Spinal cord (tissue), 10 donors: Measurements from ENCODE around the gene ADAM33. TPM values are rescaled to one million over a fixed set of nuclear protein-coding genes. Genes with fewer than 3 reads are reported as not detected.
A peak's percentile ranks its signal among the peaks of the same experiment; 100 is the strongest.

Experiments used
- DNase-seq, 6 donors: peaks; one replicate each; pipeline versions ENCODE4 v3.0.0 to v3.0.0-alpha.2; 2013 to 2015; ENCODE audit warnings: low spot score in 6 of 6, low read depth in 4 of 6
- H3K27ac ChIP-seq: one replicate; pipeline ENCODE4 v1.5.1; 2013; ENCODE audit warnings: low read depth, low read length, control low read depth
- H3K27me3 ChIP-seq: one replicate; pipeline ENCODE4 v1.6.1; 2013; ENCODE audit warnings: low read length; ENCODE audit not compliant: control insufficient read depth, insufficient read depth
- H3K36me3 ChIP-seq: one replicate; pipeline ENCODE4 v1.6.1; 2013; ENCODE audit warnings: low read length; ENCODE audit not compliant: control insufficient read depth, insufficient read depth
- H3K4me1 ChIP-seq: one replicate; pipeline ENCODE4 v1.6.1; 2013; ENCODE audit warnings: low read length; ENCODE audit not compliant: control insufficient read depth, insufficient read depth
- H3K4me3 ChIP-seq: one replicate; pipeline ENCODE4 v1.5.1; 2013; ENCODE audit warnings: low read depth, low read length, control low read depth
- H3K9me3 ChIP-seq: one replicate; pipeline ENCODE4 v1.6.1; 2013; ENCODE audit warnings: low read length; ENCODE audit not compliant: control insufficient read depth, insufficient read depth
- WGBS: methylation state at CpG from one replicate; pipeline ENCODE4 v1.1.5; 2013; ENCODE audit warnings: missing lambda C conversion rate; ENCODE audit not compliant: insufficient coverage; 5-methylcytosine and 5-hydroxymethylcytosine counted together
- long read RNA-seq, 4 donors: transcript quantifications; one replicate each; lab custom pipeline, GENCODE V29; 2026
- polyA plus RNA-seq, 2 donors: library from polyadenylated mRNA; unstranded; fragments of 120-200 nt; gene quantifications; one replicate each; pipeline ENCODE4 v1.2.1, GENCODE V29; 2013; ENCODE audit not compliant: insufficient read length in 2 of 2
- total RNA-seq, 2 donors: library from RNA; depleted of rRNA in 1 of 2; stranded (reverse); fragments of 120-200 nt in 1 of 2; fragments of >200 nt in 1 of 2; gene quantifications; one replicate each; pipeline versions ENCODE4 v1.2.3 to v1.2.4, GENCODE V29; 2013 to 2014
- donor health status: healthy.

Gene ADAM33, protein sequence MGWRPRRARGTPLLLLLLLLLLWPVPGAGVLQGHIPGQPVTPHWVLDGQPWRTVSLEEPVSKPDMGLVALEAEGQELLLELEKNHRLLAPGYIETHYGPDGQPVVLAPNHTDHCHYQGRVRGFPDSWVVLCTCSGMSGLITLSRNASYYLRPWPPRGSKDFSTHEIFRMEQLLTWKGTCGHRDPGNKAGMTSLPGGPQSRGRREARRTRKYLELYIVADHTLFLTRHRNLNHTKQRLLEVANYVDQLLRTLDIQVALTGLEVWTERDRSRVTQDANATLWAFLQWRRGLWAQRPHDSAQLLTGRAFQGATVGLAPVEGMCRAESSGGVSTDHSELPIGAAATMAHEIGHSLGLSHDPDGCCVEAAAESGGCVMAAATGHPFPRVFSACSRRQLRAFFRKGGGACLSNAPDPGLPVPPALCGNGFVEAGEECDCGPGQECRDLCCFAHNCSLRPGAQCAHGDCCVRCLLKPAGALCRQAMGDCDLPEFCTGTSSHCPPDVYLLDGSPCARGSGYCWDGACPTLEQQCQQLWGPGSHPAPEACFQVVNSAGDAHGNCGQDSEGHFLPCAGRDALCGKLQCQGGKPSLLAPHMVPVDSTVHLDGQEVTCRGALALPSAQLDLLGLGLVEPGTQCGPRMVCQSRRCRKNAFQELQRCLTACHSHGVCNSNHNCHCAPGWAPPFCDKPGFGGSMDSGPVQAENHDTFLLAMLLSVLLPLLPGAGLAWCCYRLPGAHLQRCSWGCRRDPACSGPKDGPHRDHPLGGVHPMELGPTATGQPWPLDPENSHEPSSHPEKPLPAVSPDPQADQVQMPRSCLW
- total RNA-seq (10 to 100 TPM; 21.1 to 45.9 TPM), polyA plus RNA-seq (10 to 100 TPM; 18.9 to 46.3 TPM)
- long read RNA-seq, donor 1, partial matches to known transcripts = 0 of 1 reads
- long read RNA-seq, donor 1, other reads (novel, unspliced or antisense) = 0 of 1 reads
- long read RNA-seq, donor 2 = 0 reads
- long read RNA-seq, donor 3 = 0 reads
- long read RNA-seq, donor 4 = 0 reads

DNA sequence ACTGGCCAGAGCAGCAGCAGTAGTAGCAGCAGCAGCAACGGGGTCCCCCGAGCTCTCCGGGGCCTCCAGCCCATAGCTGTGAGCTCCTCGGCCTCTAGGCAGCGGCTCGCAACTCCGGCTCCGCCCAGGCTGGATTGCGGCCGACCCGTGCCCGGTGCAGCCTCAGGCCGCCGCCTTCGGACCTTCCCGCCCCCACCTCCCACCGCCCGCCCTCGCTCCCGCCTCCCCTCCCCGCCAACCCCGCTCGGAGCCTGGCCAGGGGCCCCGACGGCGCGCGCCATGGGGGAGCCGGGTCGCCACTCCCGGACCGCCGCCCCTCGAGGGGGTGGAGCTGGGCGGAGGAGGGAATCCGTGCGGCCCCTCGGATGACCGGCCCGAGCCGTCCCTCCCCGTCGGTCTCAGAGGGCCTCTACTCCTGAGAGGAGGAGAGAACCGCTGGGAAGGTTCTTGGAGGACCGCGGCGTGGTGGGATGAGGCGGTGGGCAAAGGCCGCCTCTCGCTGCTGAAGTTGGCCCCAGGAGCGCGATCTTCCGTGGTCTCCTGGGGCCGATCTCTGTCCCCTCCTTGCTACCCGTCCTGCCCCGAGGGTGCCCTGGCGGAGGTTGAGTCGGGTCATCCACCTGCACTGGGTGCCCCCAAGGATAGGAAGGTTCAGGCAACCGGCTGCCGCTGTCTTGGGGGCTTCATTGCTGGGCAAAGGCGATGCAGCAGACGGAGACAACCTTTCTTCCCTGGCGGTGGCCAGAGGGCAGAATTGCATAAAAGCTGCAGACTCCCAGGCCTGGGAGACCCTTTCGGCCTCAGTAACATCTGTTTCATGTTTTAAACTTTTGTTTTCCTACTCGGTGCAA lies at the start of gene ADAM33:
Gene ADAM33 (minus strand): TSS at position 80 of the 851 bp plus-strand sequence. CDS start 6 bp downstream, at position 74.
- Histone ChIP-seq H3K4me1 (peaks cover 60% of the 10 kb centered on the region), H3K9me3 (no peaks in the 10 kb centered on the region), H3K36me3 (peaks cover 2% of the 10 kb centered on the region), H3K27me3 (peaks cover 29% of the 10 kb centered on the region), H3K27ac (peak within 1 kb of the TSS; percentile 52), H3K4me3 (peak within 1 kb of the TSS; percentile 42)
- WGBS = 6% methylated on average over 48 of the region's 65 CpGs
- DNase-seq = peak in 1 of 6 donors; percentile 51

DNA sequence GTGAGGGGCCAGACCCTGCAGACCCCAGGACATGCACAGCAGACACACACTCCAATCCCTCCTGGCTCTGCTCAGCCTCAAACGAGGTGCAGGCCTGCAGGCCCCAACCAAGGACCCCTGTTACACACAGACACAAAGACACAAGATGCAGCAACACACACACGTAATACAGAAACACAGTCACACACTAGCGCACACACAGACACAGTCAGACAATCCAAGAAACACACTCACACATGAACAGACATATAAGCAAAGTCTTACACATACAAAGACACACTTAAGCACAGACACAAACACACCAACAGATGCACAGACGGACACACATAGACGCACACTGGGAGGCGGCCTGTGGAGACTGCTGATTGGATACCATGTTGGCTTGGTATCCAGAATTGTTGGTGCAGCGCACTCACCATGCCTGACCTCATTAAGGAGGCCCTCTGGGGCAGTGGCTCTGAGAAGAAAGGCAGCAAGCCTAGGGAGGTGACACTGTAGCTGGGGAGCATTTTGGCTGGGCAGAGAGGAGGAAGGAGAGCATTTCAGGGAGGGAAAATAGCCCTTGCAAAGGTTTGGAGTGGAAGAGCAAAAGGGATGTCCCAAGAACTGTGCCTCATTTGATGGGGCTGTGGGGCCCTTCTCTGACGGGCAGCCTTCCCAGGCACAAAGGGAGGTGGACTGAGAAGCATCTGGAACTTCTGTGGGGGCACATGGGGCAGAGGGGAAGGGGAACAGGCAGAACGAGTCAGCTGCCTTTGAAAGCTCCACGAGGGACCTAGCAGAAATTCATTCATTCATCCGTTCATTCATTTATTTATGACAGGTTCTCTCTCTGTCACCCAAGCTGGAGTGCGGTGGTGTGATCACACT lies 49.2 kb upstream of the ADAM33 start:
- peaks cover 32% of the 10 kb centered on the region for H3K4me1 ChIP-seq
- peaks cover 21% of the 10 kb centered on the region for H3K27me3 ChIP-seq
- WGBS = 80% methylated on average over 11 of the region's 12 CpGs
- H3K36me3 ChIP-seq = no peaks in the 10 kb centered on the region
- peak in 1 of 6 donors; percentile 23 for DNase-seq
- H3K4me3 ChIP-seq = no peak overlapping the region
- no peaks in the 10 kb centered on the region for H3K9me3 ChIP-seq
- H3K27ac ChIP-seq = no peak overlapping the region

DNA sequence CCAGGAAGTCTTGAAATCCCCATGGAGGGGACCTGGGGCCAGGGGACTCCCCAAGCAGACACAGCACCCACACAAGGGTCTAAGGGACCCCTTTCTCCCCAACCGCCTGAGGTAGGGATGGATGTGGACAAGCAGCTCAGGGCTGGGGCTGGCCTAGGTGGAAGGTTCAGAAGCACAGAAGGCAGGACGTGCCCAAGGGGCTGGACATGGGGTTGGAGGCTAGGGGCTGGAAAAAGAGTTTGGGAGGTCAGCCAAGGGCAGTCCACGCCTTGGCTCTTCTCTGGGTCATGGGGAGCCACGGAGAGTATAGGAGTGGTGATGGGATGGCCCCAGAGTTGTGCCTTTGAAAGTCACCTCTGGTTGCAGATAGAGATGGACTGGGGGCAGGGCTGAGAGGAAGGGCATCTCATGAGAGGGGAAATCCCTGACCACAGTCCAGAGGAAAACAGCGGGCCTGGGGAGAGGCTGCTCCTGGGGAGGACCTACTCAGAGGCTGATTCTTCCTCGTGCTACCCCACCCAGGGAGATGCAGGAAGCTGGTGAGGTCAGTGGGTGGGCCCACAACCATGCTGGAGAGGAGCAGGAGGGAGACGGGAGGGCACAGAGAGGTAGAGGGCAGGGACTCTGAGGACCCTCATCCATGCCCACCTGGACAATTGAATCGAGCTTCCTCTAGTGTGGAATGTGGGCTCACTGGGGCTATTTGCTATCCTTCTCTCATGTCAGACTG lies 48.2 kb upstream of the ADAM33 start:
- 80% methylated on average over 6 of the region's 8 CpGs for WGBS
- Histone ChIP-seq H3K27me3 (peaks cover 21% of the 10 kb centered on the region), H3K4me1 (peaks cover 32% of the 10 kb centered on the region), H3K9me3 (no peaks in the 10 kb centered on the region), H3K4me3 (no peak overlapping the region), H3K36me3 (no peaks in the 10 kb centered on the region), H3K27ac (no peak overlapping the region)
- DNase-seq = no peak

DNA sequence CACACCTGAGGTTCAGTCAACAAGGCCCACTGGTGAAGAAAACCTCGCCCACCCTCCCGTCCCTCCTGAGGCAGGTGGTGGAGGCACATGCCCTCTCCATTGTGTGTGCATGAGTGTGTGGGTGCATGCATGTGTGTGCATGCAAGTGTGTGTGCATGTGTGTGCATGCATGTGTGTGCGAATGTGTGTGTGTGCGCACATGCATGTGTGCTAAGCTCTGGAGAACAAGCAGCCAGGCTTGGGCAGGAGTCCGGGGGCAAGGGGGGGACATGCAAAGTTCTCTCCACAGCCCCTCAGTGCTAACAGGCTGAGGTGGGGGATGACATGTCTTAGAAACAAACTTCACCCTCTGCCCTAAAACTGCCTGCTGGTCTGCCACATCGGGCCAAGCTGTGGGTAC lies 47.6 kb upstream of the ADAM33 start:
- no peaks in the 10 kb centered on the region for H3K9me3 ChIP-seq
- no peaks in the 10 kb centered on the region for H3K36me3 ChIP-seq
- H3K27ac ChIP-seq = no peak overlapping the region
- no peak overlapping the region for H3K4me3 ChIP-seq
- H3K4me1 ChIP-seq = peaks cover 32% of the 10 kb centered on the region
- H3K27me3 ChIP-seq = peaks cover 21% of the 10 kb centered on the region
- DNase-seq = no peak
- WGBS = 91% methylated on average over 4 of the region's 6 CpGs

DNA sequence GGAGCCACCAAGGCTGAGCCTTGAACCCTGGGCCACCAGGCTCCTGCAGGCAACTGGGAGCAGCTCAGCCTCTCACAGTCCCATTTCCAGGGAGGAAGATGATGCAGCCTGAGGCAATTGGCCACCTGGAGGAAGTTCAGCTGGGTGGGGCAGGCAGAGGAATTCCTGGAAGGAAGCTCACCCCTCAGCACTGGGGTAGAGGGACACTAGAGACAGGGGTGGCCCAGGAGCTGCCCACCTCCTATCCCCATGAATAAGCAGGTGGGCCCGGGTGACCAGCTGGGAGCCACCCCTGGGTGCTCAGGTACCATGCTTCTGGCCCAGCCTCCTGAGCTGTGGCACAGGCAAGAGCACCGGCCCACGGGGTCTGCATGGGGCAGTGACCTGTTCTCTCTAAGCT lies 47.1 kb upstream of the ADAM33 start:
- DNase-seq = no peak
- 100% methylated on average over 1 of the region's 3 CpGs for WGBS
- Histone ChIP-seq H3K27ac (no peak overlapping the region), H3K4me1 (peaks cover 28% of the 10 kb centered on the region), H3K27me3 (peaks cover 21% of the 10 kb centered on the region), H3K4me3 (no peak overlapping the region), H3K9me3 (no peaks in the 10 kb centered on the region), H3K36me3 (no peaks in the 10 kb centered on the region)

DNA sequence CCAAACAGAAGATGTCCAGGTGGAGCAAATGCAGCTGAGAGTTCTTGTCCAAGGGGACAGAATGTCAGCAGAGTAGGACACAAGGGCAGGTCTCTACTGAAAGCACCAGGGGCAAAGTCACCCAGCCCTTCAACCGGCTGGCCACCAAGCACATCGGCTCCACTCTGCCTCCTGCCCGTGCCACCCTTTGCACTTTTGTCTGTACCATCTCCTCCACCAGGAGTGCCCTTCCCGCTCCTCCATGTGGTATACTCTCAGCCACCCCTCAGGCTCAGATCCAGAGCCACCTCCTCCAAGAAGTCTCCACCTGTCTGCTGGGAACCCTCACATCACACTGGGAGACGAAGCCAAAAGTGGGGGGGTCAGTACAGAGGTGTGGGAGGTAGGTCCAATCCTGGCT lies 46.5 kb upstream of the ADAM33 start:
- no peak overlapping the region for H3K27ac ChIP-seq
- no peaks in the 10 kb centered on the region for H3K9me3 ChIP-seq
- H3K36me3 ChIP-seq = no peaks in the 10 kb centered on the region
- H3K4me3 ChIP-seq = no peak overlapping the region
- no peak for DNase-seq
- peaks cover 22% of the 10 kb centered on the region for H3K4me1 ChIP-seq
- H3K27me3 ChIP-seq = peaks cover 18% of the 10 kb centered on the region
- WGBS = 86% methylated on average over 5 of the region's 5 CpGs

DNA sequence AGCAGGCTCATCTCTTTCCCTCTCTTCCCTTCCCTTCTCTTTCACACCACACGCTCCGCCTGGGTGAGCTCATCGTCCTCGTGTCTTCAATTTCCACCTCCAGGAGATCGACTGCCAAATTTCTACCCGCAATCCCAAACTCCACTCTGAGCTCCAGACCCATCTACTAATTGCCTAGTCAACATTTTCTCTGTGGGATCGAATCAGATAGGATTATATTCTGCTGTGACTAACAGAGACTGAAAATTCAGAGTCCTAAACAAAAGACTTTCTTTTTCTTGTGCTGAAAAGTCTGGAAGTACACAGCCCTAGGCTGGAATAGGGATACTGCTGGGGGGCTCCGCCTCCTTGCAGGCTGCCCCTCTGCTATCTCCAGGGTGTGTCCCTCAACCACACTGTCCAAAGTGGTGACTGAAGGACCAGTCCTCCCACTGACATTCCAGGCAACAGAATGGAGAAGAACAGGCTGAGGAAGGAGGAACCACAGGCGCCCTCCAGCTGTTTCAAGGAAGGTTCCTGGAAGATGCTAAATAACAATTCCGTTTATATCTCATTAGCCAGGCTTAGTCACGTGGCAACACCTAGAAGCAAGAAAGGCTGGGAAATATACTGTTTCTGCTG lies 45.7 kb upstream of the ADAM33 start:
- peaks cover 11% of the 10 kb centered on the region for H3K27me3 ChIP-seq
- no peak overlapping the region for H3K4me3 ChIP-seq
- H3K27ac ChIP-seq = no peak overlapping the region
- no peaks in the 10 kb centered on the region for H3K36me3 ChIP-seq
- no peaks in the 10 kb centered on the region for H3K9me3 ChIP-seq
- WGBS = 53% methylated on average over 8 of the region's 11 CpGs
- peaks cover 16% of the 10 kb centered on the region for H3K4me1 ChIP-seq
- peak in 1 of 6 donors; percentile 39 for DNase-seq

DNA sequence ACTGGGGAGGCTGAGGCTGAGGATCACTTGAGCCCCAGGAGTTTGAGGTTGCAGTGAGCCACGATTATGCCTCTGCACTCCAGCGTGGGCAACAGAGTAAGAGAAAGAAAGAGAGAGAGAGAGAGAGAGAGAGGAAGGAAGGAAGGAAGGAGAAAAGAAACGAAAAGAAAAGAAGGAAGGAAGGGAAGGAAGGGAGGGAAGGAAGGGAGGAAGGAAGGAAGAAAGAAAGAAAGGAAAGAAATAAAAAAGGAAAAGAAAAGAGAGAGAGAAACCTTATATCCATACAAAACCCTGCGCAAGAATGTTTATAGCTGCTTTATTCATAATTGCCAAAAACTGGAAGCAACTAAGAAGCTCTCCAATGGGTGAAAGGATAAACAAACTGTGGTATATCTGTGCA lies 42.5 kb upstream of the ADAM33 start:
- DNase-seq = no peak
- H3K36me3 ChIP-seq = no peaks in the 10 kb centered on the region
- 50% methylated on average over 2 of the region's 4 CpGs for WGBS
- H3K27me3 ChIP-seq = peaks cover 5% of the 10 kb centered on the region
- no peak overlapping the region for H3K27ac ChIP-seq
- no peaks in the 10 kb centered on the region for H3K4me1 ChIP-seq
- H3K4me3 ChIP-seq = no peak overlapping the region
- H3K9me3 ChIP-seq = no peaks in the 10 kb centered on the region
